Spinal cord (tissue), 10 donors: ENCODE data around the gene ATXN10. TPM values are rescaled to one million over a fixed set of nuclear protein-coding genes. Genes with fewer than 3 reads are reported as not detected.
"Not testable (repeated sequence)": the region's sequence is repeated elsewhere in the genome, so short reads cannot be mapped to it uniquely, and the experiment has no call there.

ENCODE experiments used
- DNase-seq, 6 donors: peaks; one replicate each; pipeline versions ENCODE4 v3.0.0 to v3.0.0-alpha.2; 2013 to 2015; ENCODE audit warnings: low spot score in 6 of 6, low read depth in 4 of 6
- H3K27ac ChIP-seq: one replicate; pipeline ENCODE4 v1.5.1; 2013; ENCODE audit warnings: low read depth, low read length, control low read depth
- H3K27me3 ChIP-seq: one replicate; pipeline ENCODE4 v1.6.1; 2013; ENCODE audit warnings: low read length; ENCODE audit not compliant: control insufficient read depth, insufficient read depth
- H3K36me3 ChIP-seq: one replicate; pipeline ENCODE4 v1.6.1; 2013; ENCODE audit warnings: low read length; ENCODE audit not compliant: control insufficient read depth, insufficient read depth
- H3K4me1 ChIP-seq: one replicate; pipeline ENCODE4 v1.6.1; 2013; ENCODE audit warnings: low read length; ENCODE audit not compliant: control insufficient read depth, insufficient read depth
- H3K4me3 ChIP-seq: one replicate; pipeline ENCODE4 v1.5.1; 2013; ENCODE audit warnings: low read depth, low read length, control low read depth
- H3K9me3 ChIP-seq: one replicate; pipeline ENCODE4 v1.6.1; 2013; ENCODE audit warnings: low read length; ENCODE audit not compliant: control insufficient read depth, insufficient read depth
- WGBS: methylation state at CpG from one replicate; pipeline ENCODE4 v1.1.5; 2013; ENCODE audit warnings: missing lambda C conversion rate; ENCODE audit not compliant: insufficient coverage; 5-methylcytosine and 5-hydroxymethylcytosine counted together
- polyA plus RNA-seq, 2 donors: library from polyadenylated mRNA; unstranded; fragments of 120-200 nt; gene quantifications; one replicate each; pipeline ENCODE4 v1.2.1, GENCODE V29; 2013; ENCODE audit not compliant: insufficient read length in 2 of 2
- total RNA-seq, 2 donors: library from RNA; depleted of rRNA in 1 of 2; stranded (reverse); fragments of 120-200 nt in 1 of 2; fragments of >200 nt in 1 of 2; gene quantifications; one replicate each; pipeline versions ENCODE4 v1.2.3 to v1.2.4, GENCODE V29; 2013 to 2014
- donor health status: healthy.

ATXN10 gene
- total and polyA plus RNA-seq, 4 donors: 163 to 428 (median 339) TPM

GRCh38 chr22:45703758-45704157, 32.1 kb downstream of the ATXN10 start:
- Histone ChIP-seq H3K4me1 (no peaks in the 10 kb centered on the region), H3K27me3 (no peaks in the 10 kb centered on the region), H3K36me3 (peaks cover 30% of the 10 kb centered on the region), H3K9me3 (no peaks in the 10 kb centered on the region), H3K4me3 (no peak overlapping the region), H3K27ac (no peak overlapping the region)
- WGBS: 85% methylated on average over 2 of the region's 2 CpGs
- DNase-seq: no peak

DNA sequence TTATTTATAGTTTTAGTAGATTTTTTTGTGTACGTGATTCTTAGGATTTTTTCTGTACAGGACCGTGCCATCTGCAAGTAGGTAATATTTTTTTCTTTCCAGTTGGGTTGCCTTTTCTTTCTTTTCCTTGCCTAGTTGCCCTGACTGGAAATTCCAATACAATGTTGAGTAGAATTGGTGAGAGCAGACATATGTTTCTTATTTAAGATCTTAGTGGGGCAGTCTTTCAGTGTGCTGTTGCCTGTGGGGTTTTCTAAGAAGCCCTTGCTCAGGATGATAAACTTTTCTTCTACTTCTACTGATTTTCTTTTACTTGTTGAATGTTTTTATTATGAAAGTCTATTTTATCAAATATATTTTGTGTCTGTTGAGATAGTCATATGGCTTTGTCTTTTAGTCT, 33.0 kb downstream of the ATXN10 start:
- Histone ChIP-seq H3K36me3 (peaks cover 26% of the 10 kb centered on the region), H3K9me3 (no peaks in the 10 kb centered on the region), H3K4me3 (no peak overlapping the region), H3K27ac (no peak overlapping the region), H3K27me3 (no peaks in the 10 kb centered on the region), H3K4me1 (no peaks in the 10 kb centered on the region)
- DNase-seq: no peak
- no CpG with 5 or more reads among the region's 2 CpGs for WGBS

DNA sequence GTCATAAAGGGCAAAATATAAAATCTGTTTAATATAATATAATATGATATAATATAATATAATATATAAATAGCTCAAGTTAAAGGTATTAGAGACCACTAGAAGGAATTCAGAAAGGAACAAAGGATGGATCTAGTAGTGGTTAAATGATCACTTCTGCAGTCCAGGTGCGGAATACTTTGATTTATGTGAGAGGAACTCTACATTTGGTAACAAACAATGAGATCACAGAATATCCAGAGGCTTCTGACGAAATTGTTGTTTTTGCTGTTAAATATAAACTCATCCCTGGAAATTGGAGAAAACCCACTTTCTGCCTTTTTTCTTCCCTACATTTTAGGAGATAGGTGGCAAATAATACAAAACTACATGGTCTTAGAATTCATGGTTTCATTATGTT, 36.0 kb downstream of the ATXN10 start:
- no CpG with 5 or more reads among the region's 2 CpGs for WGBS
- Histone ChIP-seq H3K27me3 (no peaks in the 10 kb centered on the region), H3K4me3 (no peak overlapping the region), H3K4me1 (no peaks in the 10 kb centered on the region), H3K36me3 (peaks cover 17% of the 10 kb centered on the region), H3K27ac (no peak overlapping the region), H3K9me3 (no peaks in the 10 kb centered on the region)
- no peak for DNase-seq

GRCh38 chr22:45708145-45708544, 36.5 kb downstream of the ATXN10 start:
- H3K4me3 ChIP-seq: no peak overlapping the region
- no peak overlapping the region for H3K27ac ChIP-seq
- no peak for DNase-seq
- peaks cover 13% of the 10 kb centered on the region for H3K36me3 ChIP-seq
- WGBS: no CpG with 5 or more reads among the region's 2 CpGs
- H3K9me3 ChIP-seq: no peaks in the 10 kb centered on the region
- no peaks in the 10 kb centered on the region for H3K4me1 ChIP-seq
- no peaks in the 10 kb centered on the region for H3K27me3 ChIP-seq

GRCh38 chr22:45709060-45709739, 37.6 kb downstream of the ATXN10 start:
- Histone ChIP-seq H3K36me3 (peaks cover 6% of the 10 kb centered on the region), H3K27me3 (no peaks in the 10 kb centered on the region), H3K27ac (no peak overlapping the region), H3K9me3 (no peaks in the 10 kb centered on the region), H3K4me3 (no peak overlapping the region), H3K4me1 (no peaks in the 10 kb centered on the region)
- no peak for DNase-seq
- WGBS: 81% methylated on average over 3 of the region's 5 CpGs

DNA sequence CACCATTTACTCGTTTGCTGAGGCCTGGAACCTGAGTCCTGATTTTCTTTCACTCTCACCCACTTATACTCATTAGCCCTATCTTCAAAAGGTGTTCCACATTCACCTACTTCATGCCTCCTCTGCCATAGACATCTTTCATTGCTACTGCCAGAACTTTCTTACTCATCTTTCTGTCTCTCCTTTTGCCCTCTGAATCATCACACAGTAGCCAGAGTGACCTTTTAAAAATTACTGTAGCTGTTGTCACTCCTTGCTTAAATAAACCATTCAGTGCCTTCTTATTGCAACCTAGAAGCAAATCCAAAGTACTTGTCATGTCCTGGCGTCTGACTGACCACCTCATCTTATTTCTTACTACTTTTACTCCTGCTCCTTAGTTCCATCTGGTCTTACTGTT, 38.2 kb downstream of the ATXN10 start:
- Histone ChIP-seq H3K4me3 (no peak overlapping the region), H3K27me3 (no peaks in the 10 kb centered on the region), H3K4me1 (no peaks in the 10 kb centered on the region), H3K27ac (no peak overlapping the region), H3K9me3 (no peaks in the 10 kb centered on the region), H3K36me3 (peaks cover 6% of the 10 kb centered on the region)
- 93% methylated on average over 2 of the region's 2 CpGs for WGBS
- DNase-seq: no peak

DNA sequence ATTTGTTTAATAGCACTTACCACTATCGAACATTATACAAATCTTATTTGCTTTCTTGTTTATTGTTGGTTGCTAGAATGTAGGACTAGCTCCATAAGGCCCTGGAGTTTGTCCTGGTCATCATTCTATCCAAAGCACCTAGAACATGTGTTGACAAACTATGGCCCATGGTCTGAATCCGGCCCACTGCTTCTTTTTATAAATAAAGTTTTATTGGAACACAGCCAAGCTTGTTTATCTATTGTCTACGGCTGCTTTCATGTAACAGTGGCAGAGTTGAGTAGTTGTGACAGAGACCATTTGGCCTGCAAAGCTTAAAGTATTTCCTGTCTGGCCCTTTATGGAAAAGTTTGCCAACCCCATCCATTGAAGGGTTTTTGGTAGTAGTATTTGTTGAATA, 38.8 kb downstream of the ATXN10 start:
- WGBS: 70% methylated on average over 1 of the region's 3 CpGs
- Histone ChIP-seq H3K9me3 (no peaks in the 10 kb centered on the region), H3K27ac (no peak overlapping the region), H3K27me3 (no peaks in the 10 kb centered on the region), H3K4me1 (no peaks in the 10 kb centered on the region), H3K4me3 (no peak overlapping the region), H3K36me3 (peaks cover 4% of the 10 kb centered on the region)
- DNase-seq: no peak

GRCh38 chr22:45714390-45714789, 42.8 kb downstream of the ATXN10 start:
- not testable (repeated sequence) for H3K27me3 ChIP-seq, DNase-seq, H3K27ac ChIP-seq, H3K36me3 ChIP-seq, H3K4me3 ChIP-seq, H3K9me3 ChIP-seq, H3K4me1 ChIP-seq
- no CpG with 5 or more reads among the region's 4 CpGs for WGBS

DNA sequence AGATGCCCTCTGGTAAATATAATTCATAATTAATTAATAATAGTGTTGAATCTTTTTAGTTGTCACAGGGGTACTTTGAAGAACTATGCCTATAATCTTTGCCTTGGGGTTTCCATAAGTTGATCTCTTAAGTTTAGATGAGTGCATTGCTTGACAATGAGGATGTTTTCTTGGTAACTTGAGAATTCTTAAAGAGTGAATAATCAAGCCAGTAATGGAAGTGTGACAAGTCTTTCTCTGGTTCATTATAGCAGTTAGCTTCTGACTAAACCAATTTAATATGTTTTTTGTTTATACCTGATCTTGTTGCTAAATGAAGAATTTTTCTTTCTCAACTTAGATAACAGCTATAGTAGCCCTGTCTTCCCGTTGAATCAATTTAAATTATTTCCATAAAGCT, 46.2 kb downstream of the ATXN10 start:
- DNase-seq: no peak
- H3K4me1 ChIP-seq: no peaks in the 10 kb centered on the region
- WGBS: no CpG with 5 or more reads among the region's 1 CpG
- H3K27me3 ChIP-seq: no peaks in the 10 kb centered on the region
- H3K4me3 ChIP-seq: no peak overlapping the region
- H3K27ac ChIP-seq: no peak overlapping the region
- H3K36me3 ChIP-seq: peaks cover 5% of the 10 kb centered on the region
- H3K9me3 ChIP-seq: no peaks in the 10 kb centered on the region

DNA sequence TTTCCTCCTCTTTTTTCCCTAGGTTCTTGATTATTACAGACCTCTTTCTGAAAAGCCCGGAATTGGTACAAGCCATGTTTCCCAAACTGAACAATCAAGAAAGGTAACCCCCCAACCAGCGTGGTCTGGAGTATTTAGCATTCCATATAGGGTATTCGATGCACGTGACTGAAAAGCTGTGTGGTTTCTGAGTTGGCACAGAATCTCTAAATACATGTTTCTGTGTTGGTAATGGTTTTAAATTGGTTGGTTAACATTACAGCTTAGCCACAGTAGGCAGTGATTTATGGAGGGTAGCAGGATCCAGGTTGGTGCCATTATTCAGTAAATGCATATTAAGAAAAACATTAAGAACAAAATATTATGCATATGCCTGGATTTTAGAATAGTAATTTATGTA, 46.8 kb downstream of the ATXN10 start:
- Histone ChIP-seq H3K4me3 (no peak overlapping the region), H3K27ac (no peak overlapping the region), H3K4me1 (no peaks in the 10 kb centered on the region), H3K9me3 (no peaks in the 10 kb centered on the region), H3K27me3 (no peaks in the 10 kb centered on the region), H3K36me3 (peaks cover 5% of the 10 kb centered on the region)
- 94% methylated on average over 2 of the region's 4 CpGs for WGBS
- DNase-seq: no peak
